NCI-H345 treated with DMSO at 0.1 percent for 48 hours (cell line): ENCODE data around the gene SHISA7.

Source experiments
- DNase-seq: peaks from one replicate; lab custom pipeline; 2025; ENCODE audit not compliant: unreplicated experiment; lab: John Stamatoyannopoulos, UW

Gene SHISA7

DNA sequence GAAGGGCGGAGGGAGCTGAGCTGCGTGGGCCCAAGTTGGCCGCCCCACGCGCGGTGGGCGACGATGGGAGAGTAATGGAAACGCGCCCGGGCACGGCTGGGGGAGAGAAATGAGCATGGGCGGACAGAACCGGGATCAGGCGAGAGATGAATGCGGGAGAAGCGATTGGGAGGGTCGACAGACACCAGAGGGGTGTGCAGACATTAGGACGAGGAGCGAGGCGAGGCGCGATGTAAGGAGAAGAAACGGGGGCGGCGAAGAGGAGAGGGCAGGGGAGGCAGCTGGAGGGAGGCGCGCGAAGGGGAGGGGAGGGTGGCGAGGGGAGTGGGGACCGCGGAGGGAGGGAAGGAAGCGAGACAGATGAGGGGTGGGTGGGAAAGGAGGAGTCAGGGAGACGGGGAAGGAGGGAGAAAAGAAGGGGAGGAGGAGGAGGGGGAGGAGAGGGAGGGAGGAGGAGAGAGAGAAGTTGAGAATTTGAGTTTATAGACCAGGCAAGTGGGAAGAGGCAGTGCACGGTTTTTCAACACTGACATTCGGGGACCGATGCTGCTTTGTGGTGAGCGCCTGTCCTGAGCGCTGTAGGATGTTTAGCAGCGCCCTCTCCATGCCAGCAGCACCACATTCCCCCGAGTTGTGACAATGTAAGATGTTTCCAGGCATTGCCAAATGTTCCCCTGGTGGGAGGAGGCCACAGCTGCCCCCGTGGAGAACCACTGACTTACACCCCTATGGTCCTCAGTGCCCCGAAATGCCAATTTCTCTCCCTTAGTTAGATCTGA lies at the start of gene SHISA7:
TSS of gene SHISA7 (minus strand) at position 256 of the 779 bp plus-strand sequence. CDS start 437 bp downstream, outside the sequence.
- DNase-seq, result no peak

DNA sequence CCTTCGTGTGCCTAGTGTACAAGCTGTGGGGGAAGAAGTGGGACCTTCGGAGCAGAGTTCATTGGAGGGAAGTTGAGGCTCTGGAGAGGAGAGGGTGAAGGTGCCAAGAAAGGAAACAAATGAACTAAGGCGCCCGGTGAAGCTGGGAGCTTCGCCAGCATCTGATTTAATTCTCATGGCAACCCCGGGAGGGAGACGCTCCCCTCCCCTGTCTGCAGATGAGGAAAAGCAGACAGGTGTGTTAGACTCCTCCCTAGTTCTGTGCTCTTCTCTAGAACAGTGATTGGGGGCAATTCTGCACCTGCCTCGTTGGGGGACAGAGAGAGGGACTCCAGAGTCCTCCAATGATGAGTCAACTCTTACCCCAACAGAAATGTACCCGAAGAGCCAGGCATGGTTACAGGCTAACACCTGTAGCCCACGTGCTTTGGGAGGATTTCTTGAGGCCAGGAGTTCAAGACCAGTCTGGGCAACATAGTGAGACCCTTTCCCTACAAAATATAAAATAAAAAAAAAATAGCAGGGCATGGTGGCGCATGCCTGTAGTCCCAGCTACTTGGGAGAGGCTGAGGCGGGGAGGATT lies 49.4 kb upstream of the SHISA7 start:
- DNase-seq, result no peak

DNA sequence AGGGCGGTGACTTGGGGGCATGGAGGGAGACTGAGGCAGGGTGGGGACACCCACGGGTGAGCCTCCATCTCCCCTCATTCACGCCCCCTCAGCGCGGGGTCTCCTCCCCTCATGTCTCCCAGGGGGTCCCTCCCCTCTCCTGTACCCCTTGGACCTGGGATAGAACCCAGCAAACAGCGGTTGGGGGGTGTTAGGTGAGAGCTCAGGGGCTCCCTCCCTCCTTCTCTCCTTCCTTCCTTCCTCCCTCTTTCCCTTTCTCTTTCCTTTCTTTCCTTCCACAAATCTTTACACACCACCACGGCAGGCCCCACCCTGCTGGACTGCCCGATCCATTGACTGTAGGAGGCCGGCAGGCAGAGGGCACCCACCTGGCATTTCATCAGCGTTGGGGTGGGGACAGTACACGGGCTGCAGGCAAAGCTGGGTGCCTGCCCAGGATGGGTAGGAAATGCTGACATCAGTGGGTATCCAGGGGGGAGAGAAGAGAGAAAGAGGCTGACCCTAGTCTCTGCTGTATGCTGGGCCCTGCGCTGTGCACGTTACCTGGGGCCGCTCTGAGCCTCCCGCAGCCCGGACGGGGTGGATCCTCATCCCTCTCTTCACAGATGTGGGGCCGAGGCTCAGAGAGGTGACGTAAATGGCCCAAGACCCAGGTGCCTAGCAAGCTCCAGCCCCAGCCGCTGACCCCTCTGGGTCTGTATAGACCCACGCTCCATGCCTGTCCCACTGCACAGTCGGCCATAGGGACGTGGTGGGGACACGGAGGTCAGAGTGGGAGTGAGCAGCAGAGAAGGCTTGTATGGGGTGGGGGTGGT lies 48.7 kb upstream of the SHISA7 start:
- DNase-seq, result no peak

DNA sequence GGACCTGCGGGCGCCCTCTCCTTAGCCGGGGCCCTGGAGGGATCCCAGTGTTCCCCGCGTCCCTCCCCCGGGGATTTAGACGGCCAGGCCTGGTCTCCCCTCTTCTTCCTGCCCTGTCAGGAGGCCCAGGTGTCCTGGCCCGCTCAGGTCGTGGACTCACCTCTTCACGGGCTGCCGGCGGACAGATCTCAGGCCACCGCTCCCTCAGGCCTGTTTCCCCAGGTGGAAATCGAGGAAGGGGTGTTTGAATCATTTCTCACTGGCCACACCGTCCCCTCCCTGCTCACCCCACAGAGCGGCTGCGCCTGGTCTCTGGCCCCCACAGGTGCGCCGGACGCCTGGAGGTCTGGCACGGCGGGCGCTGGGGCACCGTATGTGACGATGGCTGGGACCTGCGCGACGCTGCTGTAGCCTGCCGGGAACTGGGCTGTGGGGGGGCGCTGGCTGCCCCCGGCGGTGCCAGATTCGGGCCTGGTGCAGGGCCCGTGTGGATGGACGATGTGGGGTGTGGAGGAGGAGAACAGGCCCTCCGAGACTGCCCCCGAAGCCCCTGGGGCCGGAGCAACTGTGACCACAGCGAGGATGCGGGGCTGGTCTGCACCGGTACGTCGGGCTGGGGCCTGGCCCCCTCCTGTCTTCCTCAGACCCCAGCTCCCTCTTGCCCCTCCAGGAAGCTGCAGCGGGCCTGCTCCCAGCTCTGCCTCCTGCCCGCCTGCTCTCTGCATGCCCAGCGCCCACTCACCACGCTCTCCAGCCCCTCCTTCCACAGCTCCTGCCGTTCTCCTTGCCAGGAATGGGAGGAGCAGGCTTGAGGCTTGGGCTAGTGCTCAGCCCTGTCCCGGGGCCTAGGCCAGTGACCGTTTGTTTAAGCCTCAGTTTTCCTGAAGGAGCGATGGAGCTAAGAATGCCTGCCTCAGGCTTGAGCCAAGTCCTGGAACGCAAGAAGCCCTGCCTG lies 47.7 kb upstream of the SHISA7 start:
- no peak for DNase-seq

DNA sequence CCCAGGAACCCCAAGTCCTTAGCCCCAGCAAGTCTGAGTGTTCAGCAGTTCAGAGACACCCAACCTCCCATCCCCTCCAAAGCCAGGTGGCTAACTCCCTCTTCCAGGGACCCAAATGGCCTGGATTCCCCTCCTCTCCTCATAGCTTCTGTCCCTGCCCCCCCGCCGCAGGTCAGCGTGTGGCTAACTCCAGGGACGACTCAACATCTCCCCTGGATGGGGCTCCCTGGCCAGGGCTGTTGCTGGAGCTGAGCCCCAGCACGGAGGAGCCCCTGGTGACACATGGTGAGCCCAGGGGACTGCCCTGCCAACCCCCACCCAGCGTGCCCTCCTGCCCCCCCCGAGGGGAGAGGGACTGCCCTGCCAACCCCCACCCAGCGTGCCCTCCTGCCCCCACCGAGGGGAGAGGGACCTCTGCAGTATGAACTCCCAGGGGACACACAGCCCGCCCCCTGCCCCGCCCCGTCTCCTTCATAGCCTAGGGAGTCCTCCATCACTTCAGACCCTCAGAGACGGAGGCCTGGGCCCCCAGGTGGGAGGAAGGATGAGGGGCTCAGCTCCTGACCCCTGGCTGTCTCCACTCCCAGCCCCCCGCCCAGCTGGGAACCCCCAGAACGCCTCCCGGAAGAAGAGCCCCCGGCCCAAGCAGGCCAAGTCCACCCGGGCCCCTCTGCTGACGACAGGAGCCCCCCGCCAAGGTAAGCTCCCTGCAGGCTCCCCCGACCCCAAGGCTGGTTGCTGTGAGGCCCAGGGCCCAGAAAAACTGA lies 46.8 kb upstream of the SHISA7 start:
- no peak for DNase-seq

DNA sequence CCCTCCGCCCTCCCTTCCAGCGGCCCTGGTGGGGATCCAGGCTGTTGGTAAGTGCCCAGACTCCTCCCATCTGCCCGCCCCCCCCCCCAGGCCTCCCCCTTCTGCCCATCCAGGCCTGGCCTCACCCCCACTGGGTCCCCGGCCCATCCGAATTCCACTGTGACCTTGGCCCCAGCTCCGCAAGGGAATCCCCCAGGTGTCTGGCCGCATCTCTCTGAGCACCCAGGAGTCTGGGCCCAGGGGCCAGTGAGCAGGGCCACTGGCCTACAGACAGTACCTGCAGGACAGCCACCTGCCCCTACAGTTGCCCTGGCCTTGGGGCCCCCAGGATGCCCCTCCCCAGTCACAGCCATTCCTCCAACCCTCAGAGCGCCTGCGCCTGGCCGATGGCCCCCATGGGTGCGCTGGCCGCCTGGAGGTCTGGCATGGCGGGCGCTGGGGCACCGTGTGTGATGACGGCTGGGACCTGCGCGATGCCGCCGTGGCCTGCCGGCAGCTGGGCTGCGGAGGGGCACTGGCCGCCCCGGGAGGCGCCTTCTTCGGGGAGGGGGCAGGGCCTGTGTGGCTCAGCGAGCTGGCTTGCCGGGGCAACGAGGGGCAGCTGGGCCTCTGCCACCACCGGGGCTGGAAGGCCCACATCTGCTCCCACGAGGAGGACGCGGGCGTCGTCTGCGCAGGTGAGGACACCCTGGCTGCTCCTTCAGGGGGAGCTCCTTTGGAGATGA lies 46.0 kb upstream of the SHISA7 start:
- DNase-seq, result no peak

DNA sequence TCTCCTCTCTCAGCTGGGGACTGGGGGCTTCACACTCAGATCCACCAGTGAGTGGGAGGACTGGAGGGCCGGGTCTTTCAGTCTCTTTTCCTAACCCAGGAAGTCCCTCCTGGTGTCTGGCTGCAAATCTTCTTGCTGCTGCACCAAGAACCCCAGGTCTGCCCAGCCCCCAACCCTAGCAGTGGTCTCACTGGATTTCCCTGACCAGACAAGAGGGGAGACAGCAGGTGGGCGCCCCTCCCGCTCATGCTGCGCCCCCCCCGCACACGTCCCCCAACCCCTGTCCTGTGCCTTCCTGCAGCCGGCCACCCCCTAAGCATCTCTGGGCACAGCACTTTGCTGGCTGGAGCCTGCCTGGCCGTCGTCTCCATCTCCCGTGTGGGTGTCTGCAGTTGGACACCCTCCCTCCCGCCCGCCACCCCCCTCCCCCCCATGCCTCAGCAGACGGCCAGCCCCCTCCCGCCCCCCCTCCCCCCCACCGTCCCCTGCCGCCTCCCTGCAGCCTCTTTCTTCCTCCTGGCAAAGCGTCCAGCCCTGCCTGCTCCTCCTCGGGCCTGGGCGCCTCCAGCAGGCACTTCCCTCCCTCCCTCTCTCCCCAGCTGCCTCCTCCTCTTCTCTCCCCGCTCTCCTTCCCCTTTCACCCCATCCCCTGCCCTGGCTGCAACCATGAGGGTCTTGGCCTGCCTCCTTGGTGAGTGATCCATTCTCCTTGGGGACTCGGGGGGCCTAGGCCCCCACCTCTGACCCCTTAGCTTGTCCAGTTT lies 45.0 kb upstream of the SHISA7 start, which contains the start of gene SSC5D:
TSS of gene SSC5D (plus strand) at position 513 of the 764 bp plus-strand sequence. CDS start at position 667, 154 bp downstream.
- no peak for DNase-seq

DNA sequence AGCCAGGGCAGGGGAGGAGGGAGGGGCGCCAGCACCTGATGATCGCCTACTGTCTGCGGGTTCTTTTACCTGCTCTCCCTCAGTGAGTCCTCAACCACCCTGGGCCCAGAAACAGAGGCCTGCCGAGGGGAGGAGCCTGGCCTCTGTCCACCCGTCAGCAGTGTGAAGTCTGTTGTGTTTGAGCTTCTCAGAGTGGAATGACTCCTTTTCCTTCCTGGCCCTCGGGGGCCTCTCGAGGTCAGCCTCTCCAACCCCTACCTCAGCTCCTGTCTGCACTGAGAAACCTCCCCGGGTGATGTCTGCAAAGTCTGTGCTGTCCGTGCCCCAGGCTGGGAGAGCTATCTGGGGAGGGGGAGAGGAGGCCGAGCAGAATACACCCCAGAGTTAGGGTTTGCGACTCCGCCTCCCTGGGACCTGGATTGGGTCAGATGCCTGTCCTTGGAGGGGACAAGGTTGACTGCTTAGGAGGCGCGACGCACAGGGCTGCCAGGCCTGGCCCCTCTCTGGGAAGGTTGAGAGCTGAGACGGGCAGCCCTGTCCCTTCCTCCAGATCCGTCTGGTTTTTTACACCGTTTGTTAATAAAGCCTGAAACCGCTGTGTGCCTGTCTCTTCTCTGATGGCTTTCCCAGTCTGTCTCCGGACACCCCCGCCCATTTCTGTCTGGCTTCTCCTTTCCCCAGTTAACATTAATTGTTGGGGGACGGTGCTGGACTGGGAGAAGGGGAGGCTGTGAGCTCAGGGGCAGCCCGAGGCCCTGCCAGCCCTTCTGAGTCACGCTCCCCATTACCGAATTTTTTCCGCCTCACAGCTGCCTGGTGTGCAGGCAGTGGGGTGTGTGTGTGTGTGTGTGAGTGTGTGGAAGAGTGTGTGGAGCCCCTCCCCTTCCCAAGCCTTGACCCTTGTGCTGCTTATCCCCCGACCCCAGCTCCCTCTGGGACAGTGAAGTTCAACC lies 44.1 kb upstream of the SHISA7 start:
- DNase-seq, result no peak

DNA sequence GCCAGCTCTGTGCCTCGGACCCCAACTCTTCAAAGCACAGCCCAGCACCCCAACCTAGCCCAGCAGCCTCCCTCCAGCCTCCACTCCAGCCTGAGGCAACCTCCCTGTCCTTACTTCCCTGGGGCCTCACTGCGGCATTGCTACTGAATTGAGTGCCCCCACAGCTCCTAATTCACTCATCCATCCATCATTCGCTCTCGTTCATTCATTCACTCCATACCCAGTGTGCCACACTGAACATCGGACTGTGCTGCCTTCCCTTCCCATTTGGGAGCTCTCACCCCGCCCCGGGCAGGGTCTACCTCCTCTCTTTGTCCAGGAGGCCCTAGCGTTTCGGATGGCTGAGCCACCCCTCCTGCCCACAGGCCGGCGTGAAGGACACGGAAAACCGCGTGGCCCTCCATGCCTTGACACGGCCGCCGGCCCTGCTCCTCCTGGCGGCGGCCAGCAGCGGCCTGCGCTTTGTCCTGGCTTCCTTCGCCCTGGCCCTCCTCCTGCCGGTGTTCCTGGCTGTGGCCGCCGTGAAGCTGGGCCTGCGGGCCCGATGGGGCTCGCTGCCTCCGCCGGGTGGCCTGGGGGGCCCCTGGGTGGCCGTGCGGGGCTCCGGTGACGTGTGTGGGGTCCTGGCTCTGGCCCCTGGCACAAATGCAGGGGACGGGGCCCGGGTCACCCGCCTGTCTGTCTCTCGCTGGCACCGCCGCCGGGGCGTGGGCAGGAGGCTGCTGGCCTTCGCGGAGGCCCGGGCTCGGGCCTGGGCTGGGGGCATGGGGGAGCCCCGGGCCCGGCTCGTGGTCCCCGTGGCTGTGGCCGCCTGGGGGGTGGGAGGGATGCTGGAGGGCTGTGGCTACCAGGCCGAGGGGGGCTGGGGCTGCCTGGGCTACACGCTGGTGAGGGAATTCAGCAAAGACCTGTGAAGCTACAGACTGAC lies 43.2 kb upstream of the SHISA7 start:
- DNase-seq, result no peak

DNA sequence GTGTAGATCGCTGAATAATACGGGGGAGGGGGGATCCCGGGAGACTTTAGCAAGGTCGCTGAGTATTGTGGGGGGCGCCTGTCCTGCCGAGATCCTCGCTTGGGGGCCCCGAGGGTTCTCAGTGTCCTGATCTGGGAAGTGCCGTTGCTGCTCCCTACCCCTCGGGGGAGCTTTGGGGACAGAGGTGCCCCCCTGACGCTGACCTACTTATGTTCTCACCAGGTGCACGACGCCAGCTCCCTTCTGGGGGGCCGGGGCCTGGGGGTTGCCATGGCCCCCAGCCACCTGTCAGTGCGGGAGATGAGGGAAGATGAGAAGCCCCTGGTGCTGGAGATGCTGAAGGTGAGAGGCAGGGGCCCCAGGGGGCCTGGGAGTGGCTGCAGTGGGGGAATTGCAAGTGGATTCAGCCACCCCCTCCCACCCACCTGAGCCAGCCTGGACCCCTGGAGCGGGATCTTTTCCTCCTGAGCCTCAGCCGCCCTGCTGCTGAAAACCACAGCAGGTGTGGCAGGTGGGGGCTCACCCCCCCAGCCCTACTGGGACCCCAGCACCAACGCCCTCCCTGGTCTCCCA lies 42.4 kb upstream of the SHISA7 start:
- DNase-seq, result no peak

DNA sequence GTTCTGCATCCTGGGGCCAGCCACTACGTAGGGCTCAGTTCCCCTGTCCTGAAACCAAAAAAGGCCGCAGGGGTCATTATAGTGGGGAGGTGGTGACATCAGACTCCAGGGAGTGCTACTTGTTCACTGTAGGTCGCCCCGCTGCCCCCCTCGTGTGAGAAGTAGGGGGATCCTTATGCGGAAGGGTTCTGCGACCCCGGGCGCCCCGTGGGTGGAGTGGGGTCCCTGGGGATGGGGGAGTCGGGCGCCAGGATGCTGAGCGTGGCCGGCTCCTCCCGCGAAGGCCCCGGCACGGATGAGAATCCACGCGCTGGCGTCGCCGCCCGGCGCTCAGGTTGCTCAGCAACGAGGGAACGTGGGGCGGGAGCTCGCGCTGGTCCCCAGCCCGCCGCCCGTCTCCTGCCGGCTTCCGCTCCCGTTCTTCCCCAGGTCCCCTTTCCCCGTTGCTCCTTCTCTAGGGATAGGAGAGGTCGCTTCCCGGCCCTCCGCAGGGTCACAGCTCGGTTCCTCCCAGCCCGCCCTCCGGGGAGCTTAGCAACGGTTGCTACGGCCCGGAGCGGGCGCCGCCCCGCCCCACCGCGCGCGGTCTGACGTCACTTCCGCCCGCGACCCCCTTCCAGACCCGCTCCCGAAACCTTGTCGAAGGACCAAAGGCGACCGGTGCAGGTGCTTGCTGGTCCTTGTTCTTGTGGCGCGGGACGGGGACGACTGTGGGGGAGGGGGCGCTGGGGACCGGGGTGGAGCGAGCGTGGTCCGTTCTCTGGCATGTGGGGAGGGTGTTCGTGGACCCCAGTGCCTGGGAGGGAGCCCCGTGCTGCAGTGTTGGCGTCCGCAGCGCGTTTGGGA lies 41.7 kb upstream of the SHISA7 start, which contains the start of gene NAT14:
TSS of gene NAT14 (plus strand) at position 596 of the 846 bp plus-strand sequence. CDS start 521 bp downstream, outside the sequence.
- peak; percentile 33 for DNase-seq

DNA sequence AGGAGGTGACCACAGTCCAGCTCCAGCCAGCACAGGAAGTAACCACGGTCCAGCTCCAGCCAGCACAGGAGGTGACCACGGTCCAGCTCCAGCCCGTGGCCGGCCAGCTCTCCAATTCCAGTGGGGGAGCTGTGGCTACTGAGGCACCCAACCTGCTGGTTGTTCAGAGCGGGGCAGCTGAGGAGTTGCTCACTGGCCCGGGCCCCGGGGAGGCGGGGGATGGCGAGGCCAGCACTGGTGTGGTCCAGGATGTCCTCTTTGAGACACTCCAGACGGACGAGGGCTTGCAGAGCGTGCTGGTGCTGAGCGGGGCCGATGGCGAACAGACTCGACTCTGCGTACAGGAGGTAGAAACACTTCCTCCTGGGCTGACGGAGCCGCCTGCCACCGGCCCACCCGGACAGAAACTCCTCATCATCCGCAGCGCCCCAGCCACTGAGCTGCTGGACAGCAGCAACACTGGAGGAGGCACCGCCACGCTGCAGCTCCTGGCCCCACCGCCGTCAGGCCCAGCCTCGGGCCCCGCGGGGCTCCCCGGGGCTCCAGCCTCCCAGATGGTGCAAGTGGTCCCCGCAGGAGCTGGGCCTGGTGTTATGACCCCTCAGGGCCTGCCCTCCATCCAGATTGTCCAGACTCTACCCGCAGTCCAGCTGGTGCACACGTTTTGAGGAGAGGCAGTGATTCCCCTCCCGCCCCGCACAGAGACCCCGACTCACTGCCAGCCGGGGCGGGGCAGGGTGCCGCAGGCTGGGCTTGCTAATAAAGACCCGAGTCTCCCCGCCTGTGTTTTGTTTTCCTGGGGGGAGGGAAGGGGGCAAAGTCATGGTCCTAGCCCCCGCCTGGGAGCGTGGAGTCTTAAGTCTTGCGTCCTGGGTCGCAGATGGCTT lies 40.8 kb upstream of the SHISA7 start:
- no peak for DNase-seq

DNA sequence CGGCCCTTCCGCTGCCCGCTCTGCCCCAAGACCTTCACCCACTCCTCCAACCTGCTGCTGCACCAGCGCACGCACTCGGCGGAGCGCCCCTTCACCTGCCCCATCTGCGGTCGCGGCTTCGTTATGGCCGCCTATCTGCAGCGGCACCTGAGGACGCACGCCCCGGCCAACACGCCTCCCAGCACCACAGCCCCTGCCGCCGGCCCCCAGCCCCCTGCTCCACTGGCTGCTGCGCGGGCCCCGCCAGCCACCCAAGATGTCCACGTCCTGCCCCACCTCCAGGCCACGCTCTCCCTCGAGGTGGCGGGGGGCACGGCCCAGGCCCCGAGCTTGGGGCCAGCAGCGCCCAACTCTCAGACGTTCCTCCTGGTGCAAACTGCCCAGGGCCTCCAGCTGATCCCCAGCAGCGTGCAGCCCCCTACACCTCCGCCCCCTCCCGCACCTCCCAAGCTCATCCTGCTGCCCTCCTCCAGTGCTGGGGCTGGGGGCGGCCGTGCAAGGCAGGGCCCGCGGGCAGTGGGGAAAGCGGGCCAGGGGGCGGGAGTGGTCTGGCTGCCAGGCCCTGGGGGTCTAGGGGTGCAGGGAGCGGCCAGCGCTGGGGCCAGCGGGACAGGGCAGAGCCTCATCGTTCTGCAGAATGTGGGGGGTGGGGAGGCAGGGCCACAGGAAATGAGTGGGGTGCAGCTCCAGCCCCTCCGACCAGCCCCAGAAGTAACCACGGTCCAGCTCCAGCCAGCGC lies 40.0 kb upstream of the SHISA7 start:
- no peak for DNase-seq
